ENCODE measurements around the gene KIAA1328.

GRCh38 chr18:36931106-36931505 is 102.2 kb downstream of the KIAA1328 start:
- TF ChIP-seq CTCF (IDR thresholded peaks at IDR 0.05) (no peak), ZFX (IDR thresholded peaks at IDR 0.05; ENCODE audit: borderline replicate concordance) (no peak)

All from 22Rv1 (cell line).